Neutrophil (primary cell): ENCODE data around the gene ABCC4.

ENCODE experiments used
- H3K27ac ChIP-seq: fragments of 200-600 bp; sonication (generic); 2 replicates; pipeline ENCODE4 v1.5.1; 2016; ENCODE audit warnings: mild to moderate bottlenecking, moderate library complexity
- H3K27me3 ChIP-seq: fragments of 200-600 bp; sonication (generic); 2 replicates; pipeline ENCODE4 v1.6.0; 2016; ENCODE audit warnings: mild to moderate bottlenecking
- H3K36me3 ChIP-seq: fragments of 200-600 bp; sonication (generic); 2 replicates; pipeline ENCODE4 v1.5.1; 2017
- H3K4me1 ChIP-seq, 2 experiments: fragments of 200-600 bp in 1 of 2; sonication (generic) in 1 of 2; 1 replicate in 1 of 2; 2 replicates in 1 of 2; pipeline versions ENCODE4 v1.5.1 to v1.6.1; 2013 to 2016; ENCODE audit warnings: low read depth in 1 of 2, low read length in 1 of 2, mild to moderate bottlenecking in 1 of 2, moderate library complexity in 1 of 2; ENCODE audit not compliant: control insufficient read depth in 1 of 2, insufficient read depth in 1 of 2
- H3K4me3 ChIP-seq, 2 experiments: fragments of 200-600 bp in 1 of 2; sonication (generic) in 1 of 2; 1 replicate in 1 of 2; 2 replicates in 1 of 2; pipeline ENCODE4 v1.5.1; 2013 to 2016; ENCODE audit warnings: low read depth in 1 of 2, low read length in 1 of 2, mild to moderate bottlenecking in 1 of 2, moderate library complexity in 1 of 2
- H3K9me3 ChIP-seq: fragments of 200-600 bp; sonication (generic); 2 replicates; pipeline ENCODE4 v1.5.1; 2016
- TF ChIP-seq, protein P1 (sequence below): fragments of 200-600 bp; sonication (generic); IDR thresholded peaks from 2 replicates; pipeline ENCODE4 v1.5.1; 2016; ENCODE audit warnings: antibody characterized with exemption

ABCC4 gene

DNA sequence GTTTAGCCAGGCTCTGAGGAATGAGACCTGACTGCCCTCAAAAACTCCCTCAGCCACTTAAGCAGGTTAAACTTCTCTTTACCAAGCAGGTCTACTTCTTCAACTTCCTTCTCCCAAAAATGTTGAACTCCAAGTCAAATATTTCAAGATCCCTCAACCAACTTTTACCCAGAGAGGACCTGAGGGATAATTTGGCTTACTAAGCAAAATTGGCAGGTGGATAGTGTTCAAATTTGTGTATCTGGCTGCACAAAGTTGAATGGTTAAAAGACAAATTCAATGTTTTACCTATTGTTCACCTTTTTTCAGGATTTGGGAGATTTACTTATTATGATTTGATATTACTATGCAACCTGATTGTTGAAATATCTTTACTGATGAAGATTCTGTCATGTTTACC, 296.0 kb downstream of the ABCC4 start:
- H3K27ac ChIP-seq = no peak overlapping the region
- no peaks in the 10 kb centered on the region for H3K9me3 ChIP-seq
- no peaks in the 10 kb centered on the region for H3K36me3 ChIP-seq
- TF ChIP-seq, protein P1, sequence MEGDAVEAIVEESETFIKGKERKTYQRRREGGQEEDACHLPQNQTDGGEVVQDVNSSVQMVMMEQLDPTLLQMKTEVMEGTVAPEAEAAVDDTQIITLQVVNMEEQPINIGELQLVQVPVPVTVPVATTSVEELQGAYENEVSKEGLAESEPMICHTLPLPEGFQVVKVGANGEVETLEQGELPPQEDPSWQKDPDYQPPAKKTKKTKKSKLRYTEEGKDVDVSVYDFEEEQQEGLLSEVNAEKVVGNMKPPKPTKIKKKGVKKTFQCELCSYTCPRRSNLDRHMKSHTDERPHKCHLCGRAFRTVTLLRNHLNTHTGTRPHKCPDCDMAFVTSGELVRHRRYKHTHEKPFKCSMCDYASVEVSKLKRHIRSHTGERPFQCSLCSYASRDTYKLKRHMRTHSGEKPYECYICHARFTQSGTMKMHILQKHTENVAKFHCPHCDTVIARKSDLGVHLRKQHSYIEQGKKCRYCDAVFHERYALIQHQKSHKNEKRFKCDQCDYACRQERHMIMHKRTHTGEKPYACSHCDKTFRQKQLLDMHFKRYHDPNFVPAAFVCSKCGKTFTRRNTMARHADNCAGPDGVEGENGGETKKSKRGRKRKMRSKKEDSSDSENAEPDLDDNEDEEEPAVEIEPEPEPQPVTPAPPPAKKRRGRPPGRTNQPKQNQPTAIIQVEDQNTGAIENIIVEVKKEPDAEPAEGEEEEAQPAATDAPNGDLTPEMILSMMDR = no peak
- H3K4me3 ChIP-seq = no peak overlapping the region
- peaks cover 51% of the 10 kb centered on the region for H3K27me3 ChIP-seq
- H3K4me1 ChIP-seq = peaks cover 0 to 5% of the 10 kb centered on the region in 2 experiments

DNA sequence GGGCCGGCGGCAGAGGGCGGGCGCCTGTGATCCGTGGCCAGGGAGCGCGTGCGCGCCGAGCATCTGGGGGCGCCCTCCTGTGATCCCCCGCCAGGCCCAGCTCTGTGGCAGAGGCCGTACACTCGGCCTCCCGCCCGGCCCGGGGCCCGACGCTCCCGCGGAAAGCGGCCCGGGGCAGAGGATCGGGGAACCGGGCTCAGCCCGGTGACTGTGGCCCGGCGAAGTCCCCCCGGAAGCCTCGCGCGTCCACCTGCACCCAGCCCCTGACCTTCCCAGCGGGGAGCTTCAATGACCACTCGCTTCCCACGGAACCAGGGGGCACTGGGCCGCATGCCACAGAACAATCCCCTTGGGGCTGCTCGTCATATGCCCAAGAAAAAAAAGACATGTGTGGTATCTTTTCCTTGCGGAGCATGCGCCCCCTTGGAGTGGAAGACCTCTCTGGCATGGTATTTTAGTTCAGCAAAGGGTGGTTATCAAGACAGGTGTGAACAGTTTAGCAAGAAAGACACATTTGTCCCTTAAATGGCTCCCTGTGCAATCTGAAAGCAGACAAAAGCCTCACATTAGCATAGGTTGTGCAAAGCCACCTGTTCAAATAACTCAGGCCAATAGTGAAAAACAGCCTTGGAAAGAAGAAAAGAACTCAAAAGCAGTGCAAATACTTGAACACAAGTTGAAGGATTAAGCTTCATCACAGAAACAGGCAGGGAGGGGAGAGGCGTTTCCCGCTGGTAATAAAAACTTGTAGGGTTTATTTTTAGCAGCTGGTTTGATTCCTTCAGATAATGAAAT, 298.0 kb downstream of the ABCC4 start:
- Histone ChIP-seq H3K4me3 (no peak overlapping the region), H3K27me3 (peaks cover 56% of the 10 kb centered on the region), H3K4me1 (peaks cover 0 to 4% of the 10 kb centered on the region in 2 experiments), H3K9me3 (no peaks in the 10 kb centered on the region), H3K36me3 (no peaks in the 10 kb centered on the region), H3K27ac (no peak overlapping the region)
- TF ChIP-seq, protein P1 = no peak

DNA sequence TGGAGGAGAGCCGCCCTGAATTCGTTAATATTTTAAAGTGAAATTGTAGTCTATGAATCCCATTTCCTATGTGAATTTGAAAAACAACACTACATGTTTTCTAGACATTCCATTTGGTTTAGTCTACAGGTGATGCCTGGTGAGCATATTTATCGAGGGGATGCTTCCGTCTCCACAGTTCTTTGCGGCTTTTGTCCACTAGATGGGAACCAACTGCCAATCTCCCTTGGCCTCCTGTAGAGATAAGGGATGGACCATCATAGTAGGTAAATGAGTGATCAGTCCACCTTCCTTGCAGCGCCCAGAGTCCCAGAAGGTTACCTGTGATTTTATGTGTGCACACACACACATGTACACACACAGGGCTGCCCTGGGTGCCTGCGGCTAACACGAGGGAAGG, 299.1 kb downstream of the ABCC4 start:
- H3K36me3 ChIP-seq = no peaks in the 10 kb centered on the region
- no peaks in the 10 kb centered on the region for H3K9me3 ChIP-seq
- TF ChIP-seq, protein P1 = no peak
- no peak overlapping the region for H3K4me3 ChIP-seq
- H3K4me1 ChIP-seq = no peaks in the 10 kb centered on the region
- H3K27me3 ChIP-seq = peaks cover 56% of the 10 kb centered on the region
- no peak overlapping the region for H3K27ac ChIP-seq

DNA sequence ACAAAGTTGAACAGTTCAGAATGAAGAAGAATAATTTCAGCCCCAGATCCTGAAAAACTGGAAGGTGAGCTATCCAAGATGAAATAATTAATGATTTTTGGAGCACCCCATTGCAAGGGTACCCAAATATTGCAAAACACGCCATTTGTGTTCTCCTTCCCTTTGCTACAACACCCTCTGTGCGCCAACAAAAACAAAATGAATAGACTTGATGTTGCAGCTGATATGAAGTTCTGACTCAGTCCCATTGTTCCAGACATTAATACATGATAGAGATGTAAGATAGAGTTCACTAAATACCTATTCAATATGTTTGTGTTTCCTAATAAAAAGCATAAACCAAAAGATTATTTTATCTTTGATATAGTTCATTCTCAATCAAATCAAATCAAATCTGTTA, 301.4 kb downstream of the ABCC4 start:
- no peak overlapping the region for H3K4me3 ChIP-seq
- H3K36me3 ChIP-seq = no peaks in the 10 kb centered on the region
- no peaks in the 10 kb centered on the region for H3K4me1 ChIP-seq
- TF ChIP-seq, protein P1 = no peak
- H3K27me3 ChIP-seq = peaks cover 43% of the 10 kb centered on the region
- H3K9me3 ChIP-seq = no peaks in the 10 kb centered on the region
- no peak overlapping the region for H3K27ac ChIP-seq

DNA sequence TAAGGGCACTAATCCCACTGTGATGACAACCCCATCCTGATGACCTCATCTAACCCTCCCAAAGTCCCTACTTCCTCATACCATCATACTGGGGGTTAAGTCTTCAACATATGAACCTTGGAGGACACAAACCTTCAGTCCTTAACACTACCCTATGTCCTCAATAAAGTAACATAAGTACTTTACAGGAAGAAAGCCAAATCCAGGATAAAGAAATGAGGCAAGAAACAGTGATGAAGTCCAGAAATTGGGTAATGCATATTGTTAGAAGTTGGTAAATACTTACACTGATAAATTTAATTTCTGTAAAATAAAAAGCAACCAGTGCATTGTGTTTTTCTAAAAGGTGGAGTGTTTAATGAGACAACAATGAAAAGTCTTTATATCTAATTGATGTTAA, 304.1 kb downstream of the ABCC4 start:
- TF ChIP-seq, protein P1 = no peak
- Histone ChIP-seq H3K4me1 (no peaks in the 10 kb centered on the region), H3K4me3 (no peak overlapping the region), H3K9me3 (no peaks in the 10 kb centered on the region), H3K27ac (no peak overlapping the region), H3K27me3 (peaks cover 16% of the 10 kb centered on the region), H3K36me3 (no peaks in the 10 kb centered on the region)
